Activated CD4-positive, alpha-beta T cell treated with anti-CD3 and anti-CD28 coated beads, Interleukin-2, amount 50 U/mL, for 48 hours (primary cell): ENCODE measurements around the gene ATP2A2.
A peak's percentile ranks its signal among the peaks of the same experiment; 100 is the strongest.

Experiments
- DNase-seq, 2 experiments: peaks; one replicate each; pipeline ENCODE4 v3.0.0-alpha.2; 2020

ATP2A2 gene

GRCh38 chr12:110262442-110263388 is 18.3 kb upstream of the ATP2A2 start:
- no peak for DNase-seq

DNA sequence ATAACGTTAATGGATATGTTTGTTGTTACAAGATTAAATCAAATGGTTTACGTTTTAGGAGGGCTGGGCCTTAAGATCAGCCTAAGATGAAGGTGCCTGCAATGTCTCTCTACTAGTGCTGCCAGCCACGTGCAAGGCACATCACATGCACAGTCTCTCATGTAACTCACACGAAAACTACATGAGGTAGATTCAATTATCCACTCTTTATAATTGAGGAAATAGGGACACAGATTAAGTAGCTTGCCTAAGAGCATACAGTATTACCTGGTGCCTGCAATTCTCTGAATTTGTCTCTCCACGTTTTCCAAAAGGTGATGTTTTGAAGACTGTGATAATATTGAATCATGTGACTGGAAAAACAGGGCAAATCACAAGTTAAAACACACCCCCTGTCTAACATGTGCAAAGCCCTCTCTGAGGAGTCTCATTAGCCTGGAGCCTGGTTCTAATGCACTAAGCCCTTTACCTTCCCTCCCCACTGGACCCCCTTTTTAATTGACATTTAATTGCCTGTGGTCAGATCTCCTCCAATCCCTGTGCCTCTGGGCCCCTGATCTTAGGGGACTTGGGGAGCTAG is 14.6 kb upstream of the ATP2A2 start:
- no peak for DNase-seq

DNA sequence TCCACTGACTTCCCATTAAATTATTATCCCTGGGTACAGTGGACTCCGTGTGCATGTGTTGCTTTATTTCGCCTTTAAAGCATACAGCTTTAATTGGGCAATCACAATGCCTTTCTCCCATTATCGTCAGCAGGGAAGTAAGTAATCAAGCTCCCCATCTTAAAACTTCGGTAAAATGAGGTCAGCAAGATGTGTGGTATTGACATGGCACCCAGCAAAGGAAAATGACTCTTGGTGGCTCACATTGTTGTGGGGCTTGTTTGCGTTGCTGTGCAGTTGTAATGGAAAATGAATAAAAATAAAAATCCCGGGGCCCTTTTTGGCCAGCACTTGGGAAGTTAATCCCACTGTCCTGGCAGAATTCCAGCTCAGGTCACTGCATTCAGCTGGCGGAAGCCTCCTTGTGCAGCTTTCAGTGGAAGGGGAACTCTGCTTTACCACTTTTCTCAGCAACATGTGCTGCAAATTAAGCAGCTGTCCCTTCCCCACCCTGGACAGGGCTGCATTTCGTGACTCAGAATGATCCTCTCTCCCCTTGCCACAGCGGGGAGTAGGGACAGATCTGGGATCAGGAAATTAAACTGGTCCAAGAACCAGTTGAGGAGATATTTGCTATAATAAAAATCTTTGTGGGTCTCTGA is 13.9 kb upstream of the ATP2A2 start:
- no peak for DNase-seq

DNA sequence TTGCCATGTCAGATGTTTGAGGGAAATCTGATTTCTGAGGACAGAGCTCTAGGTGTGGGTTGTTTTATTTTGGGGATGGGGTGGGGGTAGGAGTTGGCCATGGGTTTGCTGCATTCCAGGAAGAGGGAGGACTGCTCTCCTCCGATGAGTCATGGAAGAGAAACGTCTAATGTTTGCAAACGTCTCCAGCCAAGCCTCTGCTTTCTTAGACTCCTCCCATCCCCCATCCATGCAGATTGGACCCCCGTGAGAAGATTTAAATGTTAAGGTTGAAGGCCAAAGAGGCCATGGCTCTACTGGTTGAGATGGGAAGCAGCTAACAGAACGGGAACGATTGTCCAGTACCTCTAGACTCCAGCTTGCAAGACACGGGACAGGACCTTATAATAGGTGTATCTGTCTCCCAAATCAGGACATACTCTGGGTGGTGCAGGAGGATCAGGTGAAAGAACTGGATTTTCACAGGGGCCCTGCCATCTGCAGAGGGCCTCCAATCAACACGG is 11.4 kb upstream of the ATP2A2 start:
- DNase-seq: no peak

DNA sequence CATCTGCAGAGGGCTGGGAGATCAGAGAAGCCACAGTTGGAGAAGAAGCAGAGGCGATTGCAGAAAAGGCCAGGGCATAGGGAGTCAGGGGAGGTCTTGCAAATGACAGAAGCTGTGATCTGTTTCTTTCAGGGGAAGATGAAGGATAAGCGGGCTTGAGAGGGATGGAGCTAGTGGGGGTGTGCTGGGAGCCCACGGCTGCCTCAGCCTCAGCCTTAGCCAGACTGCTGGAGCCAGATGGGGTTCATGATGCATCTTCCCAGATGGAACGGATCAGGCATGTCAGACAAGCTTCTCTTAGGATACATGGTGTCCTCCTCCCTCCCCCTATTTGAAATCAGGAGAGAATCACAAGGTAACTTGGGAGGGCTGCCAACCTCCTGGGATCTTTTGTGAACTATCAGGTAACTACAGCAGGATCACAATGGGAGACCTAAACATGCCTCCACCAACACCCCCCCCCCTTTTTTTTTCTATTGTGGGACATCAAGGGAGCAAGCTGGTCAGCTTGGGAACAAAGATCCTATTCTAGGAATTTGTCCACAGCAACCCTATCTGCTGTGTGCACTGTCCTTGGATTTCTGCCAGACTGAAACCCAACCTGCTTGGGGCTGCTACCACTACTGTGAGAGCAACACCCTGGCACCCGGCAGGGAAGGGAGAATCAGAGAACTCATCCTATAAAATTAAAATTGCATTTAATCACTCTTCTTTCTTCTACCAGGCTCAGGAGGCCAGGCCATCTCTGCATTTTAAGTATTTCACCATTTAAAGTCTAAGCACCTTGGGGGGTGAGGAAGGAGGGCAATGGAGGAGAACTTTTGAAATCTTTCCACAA is 10.7 kb upstream of the ATP2A2 start:
- no peak for DNase-seq

DNA sequence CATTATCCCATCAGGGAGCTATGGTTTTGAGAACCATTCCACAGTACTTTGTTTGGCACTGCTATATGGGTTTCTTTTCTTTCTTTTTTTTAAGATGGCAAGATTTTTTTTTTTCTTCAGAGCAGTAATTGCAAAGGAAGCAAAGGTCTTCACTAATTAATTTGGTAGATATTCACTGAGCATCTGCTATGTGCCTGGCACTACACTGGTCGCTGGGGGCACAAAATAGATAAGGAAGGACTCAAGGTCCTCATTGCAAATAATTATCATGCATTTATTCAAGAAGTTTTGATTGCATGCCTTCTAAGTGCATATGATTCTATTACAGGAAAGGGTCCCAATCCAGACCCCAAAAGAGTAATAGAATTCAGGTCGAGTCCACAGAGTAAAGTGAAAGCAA is 10.0 kb upstream of the ATP2A2 start:
- no peak for DNase-seq

GRCh38 chr12:110277530-110278254 is 3.4 kb upstream of the ATP2A2 start:
- no peak for DNase-seq

DNA sequence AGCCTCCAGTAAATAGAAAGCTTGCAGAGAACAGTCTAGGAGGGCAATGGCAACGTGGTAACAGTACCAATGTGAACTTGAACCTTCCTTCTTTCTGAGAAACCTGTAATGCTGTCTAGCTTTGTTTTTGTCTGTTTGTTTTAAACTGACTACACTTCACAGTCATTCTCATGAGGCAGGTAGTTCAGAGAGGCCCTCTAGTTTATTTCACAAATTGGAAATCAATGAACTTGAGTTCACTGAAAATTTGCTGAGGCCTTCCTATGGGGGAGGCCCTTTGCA is 2.9 kb upstream of the ATP2A2 start:
- no peak for DNase-seq

- no peak for DNase-seq
These were observed 1.3 kb upstream of the ATP2A2 start for GRCh38 chr12:110279566-110280375.

DNA sequence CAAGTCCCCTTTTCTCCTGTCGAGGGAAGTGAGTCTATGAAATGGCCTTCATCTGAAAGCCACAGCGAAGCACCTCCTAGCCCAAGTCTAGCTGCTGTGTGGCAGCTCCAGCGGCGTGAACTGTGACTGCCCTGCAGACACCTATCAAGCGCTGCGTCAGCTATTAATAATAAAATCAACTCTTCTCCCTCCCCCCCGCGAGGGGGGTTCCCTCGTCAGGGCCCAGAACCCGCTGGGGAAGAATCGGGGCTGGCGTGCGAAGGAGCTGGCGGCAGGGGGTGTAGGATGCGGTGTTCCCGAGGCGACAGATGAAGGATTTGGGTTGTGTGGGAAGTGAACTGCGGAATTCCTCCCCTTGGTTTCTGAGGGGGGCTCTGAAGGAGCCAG is 662 bp upstream of the ATP2A2 start:
- DNase-seq: peak; percentile 52 to 59

GRCh38 chr12:110281549-110282299 is 677 bp downstream of the ATP2A2 start:
- DNase-seq: peak; percentile 48 to 59

GRCh38 chr12:110282300-110282860 is 1.3 kb downstream of the ATP2A2 start:
- DNase-seq: no peak

GRCh38 chr12:110282956-110283817 is 2.1 kb downstream of the ATP2A2 start:
- no peak for DNase-seq

GRCh38 chr12:110284597-110284996 is 3.5 kb downstream of the ATP2A2 start:
- no peak for DNase-seq

- DNase-seq: no peak
These were observed 5.6 kb downstream of the ATP2A2 start for GRCh38 chr12:110286623-110287022.

GRCh38 chr12:110287986-110288385 is 6.9 kb downstream of the ATP2A2 start:
- no peak for DNase-seq

DNA sequence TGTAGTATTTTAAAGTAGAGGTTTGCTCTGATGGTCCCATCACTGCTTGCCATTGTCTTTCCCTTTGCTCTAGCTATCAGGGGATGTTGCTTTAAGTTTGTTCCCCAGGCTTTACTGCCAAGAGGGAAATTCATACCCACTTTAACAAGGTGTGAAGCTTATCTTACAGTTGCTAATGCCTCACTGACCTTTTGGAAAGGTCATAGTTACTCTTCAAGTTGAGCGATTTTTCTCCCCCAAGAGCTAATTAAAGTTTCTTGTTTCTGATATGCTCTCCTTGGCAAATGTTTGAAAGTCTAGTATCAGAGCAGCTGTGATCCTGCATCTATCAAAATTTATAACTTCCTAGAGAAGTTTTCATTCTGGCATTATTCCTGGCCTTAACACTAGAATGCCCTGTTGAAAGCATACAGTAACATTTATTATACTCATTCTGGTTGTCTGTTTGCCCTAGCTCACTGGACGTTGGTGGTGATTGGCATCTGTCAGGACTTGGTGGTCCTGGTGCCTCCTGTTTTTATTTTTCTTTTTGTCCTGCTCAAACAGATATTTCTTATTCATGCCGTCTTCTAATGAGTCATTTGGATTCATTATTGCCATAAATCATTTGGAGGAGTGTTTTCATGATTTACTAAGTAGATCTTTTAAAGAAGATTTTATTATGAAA is 8.1 kb downstream of the ATP2A2 start:
- DNase-seq: no peak

- DNase-seq: no peak
These were observed 8.6 kb downstream of the ATP2A2 start for GRCh38 chr12:110289711-110290078.
